Measurements from ENCODE around the gene ANO1. TPM values are rescaled to one million over a fixed set of nuclear protein-coding genes. Genes with fewer than 3 reads are reported as not detected.
A peak's percentile ranks its signal among the peaks of the same experiment; 100 is the strongest.

The ANO1 gene
- polyA plus RNA-seq, 1 of the 3 experiments (the other 2 are of a cell fraction) = not detected

DNA sequence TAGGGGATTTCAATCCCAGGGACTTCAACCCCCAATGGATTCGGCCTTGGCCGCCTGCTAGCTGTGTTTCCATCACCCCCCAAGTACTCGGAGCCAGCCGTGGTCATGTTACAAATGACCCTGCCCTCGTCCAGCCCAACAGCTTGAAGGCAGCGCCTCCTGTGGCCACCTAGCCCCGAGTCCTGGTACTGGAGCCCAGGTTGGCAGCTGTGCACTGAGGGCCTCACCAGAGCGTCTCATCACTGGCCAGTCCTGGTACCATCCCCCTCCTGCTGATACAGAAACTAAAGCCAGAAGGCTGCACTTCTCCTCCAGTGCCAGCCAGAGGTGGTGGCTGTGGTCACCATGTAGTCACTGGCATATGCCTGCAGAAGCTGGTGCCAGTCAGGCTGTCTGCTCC lies 80.1 kb downstream of the ANO1 start:
- Histone ChIP-seq H3K4me2 (no peak overlapping the region), H3K4me1 (ENCODE audit: control insufficient read depth in 1 of 2, insufficient read depth in 2 of 2, low read depth in 1 of 2, low read length in 1 of 2) (no peaks in the 10 kb centered on the region; a peak in 1 of 4 replicates), H3K9me2 (no peaks in the 10 kb centered on the region), H3K9ac (no peak overlapping the region), H3K4me3 (ENCODE audit: low read depth in 2 of 2, low read length in 1 of 2) (no peak overlapping the region), H3K36me3 (replicated peaks in 1 of 2; ENCODE audit: control insufficient read depth in 1 of 2, insufficient read depth in 2 of 2, low read length in 1 of 2) (no peaks in the 10 kb centered on the region), H4K20me1 (ENCODE audit: insufficient read depth) (no peaks in the 10 kb centered on the region), H3K79me2 (ENCODE audit: insufficient read depth) (no peaks in the 10 kb centered on the region), H3K27ac (ENCODE audit: low read depth in 2 of 2, low read length in 1 of 2) (no peak overlapping the region), H3F3A (replicated peaks; ENCODE audit: insufficient read depth) (no peaks in the 10 kb centered on the region), H3K27me3 (ENCODE audit: insufficient read depth) (no peaks in the 10 kb centered on the region), H3K9me3 (no peaks in the 10 kb centered on the region), H2AFZ (ENCODE audit: low read depth) (no peak overlapping the region)
- POLR2A ChIA-PET = no interaction called here
- peak; percentile 58 for DNase-seq
- TF ChIP-seq RXRA (IDR thresholded peaks at IDR 0.05; ENCODE audit: borderline replicate concordance, low read depth) (no peak), NRF1 (IDR thresholded peaks at IDR 0.05; ENCODE audit: low read depth, low read length) (no peak), RAD21 (IDR thresholded peaks at IDR 0.05; ENCODE audit: low read length) (peak; percentile 25; the same call in 1 of the 2 replicates), CHD2 (IDR thresholded peaks at IDR 0.05; ENCODE audit: low read length, partially characterized antibody) (no peak), RFX5 (IDR thresholded peaks at IDR 0.05; ENCODE audit: low read length) (no peak), TEAD4 (IDR thresholded peaks at IDR 0.05; ENCODE audit: borderline replicate concordance, insufficient read depth) (no peak), FOXM1 (IDR thresholded peaks at IDR 0.05; ENCODE audit: low read depth) (no peak)
- WGBS (ENCODE audit: low lambda C conversion rate) = 43% methylated on average over 5 of the region's 8 CpGs
- CTCF ChIA-PET = interaction anchor here (1.2 kb wide), 1 partner anchor 238 kb away, joined by 3 read pairs; no protein-coding TSS in a partner anchor

DNA sequence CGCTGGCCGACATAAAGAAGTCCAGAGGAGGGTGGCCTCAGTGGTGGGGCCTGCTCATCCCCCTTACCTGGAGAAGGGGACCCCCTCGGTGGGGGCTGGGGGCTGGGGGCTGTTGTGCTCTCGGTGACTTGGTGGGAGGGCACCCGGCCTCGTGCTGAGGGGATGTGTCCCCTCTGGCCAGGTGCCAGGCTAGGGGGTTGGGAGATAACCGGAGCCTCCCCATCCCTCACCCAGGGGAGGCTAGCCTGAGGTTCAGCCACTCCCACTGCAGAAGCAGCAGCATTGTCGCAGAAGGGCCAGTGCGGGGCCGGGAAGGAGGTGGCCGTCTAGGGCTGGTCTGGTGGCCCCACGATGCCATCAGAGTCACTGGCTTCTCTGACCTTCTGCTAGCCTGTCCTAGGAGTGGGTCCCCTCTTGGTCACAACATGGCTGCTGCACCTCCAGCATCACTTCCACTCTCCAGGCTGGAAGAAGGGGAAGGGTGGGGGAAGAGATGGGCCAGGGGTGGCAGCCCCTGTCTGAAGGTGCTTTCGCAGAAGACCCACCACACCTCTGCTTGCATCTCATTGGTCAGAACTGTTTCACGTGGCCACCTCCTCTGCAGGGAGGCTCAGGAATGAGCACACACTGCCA lies 80.8 kb downstream of the ANO1 start:
- WGBS (ENCODE audit: low lambda C conversion rate) = 68% methylated on average over 13 of the region's 14 CpGs
- no peak overlapping the region for H3K4me2 ChIP-seq

More for the DNA sequence above, 80.8 kb downstream of the ANO1 start:
- no peak overlapping the region for H3K9ac ChIP-seq
- no peak for TF ChIP-seq YY1 (IDR thresholded peaks at IDR 0.05; ENCODE audit: low read depth)
- TF ChIP-seq, protein P1, sequence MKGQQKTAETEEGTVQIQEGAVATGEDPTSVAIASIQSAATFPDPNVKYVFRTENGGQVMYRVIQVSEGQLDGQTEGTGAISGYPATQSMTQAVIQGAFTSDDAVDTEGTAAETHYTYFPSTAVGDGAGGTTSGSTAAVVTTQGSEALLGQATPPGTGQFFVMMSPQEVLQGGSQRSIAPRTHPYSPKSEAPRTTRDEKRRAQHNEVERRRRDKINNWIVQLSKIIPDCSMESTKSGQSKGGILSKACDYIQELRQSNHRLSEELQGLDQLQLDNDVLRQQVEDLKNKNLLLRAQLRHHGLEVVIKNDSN (IDR thresholded peaks at IDR 0.05; ENCODE audit: borderline replicate concordance, low read depth) = no peak
- TF ChIP-seq, protein P2, sequence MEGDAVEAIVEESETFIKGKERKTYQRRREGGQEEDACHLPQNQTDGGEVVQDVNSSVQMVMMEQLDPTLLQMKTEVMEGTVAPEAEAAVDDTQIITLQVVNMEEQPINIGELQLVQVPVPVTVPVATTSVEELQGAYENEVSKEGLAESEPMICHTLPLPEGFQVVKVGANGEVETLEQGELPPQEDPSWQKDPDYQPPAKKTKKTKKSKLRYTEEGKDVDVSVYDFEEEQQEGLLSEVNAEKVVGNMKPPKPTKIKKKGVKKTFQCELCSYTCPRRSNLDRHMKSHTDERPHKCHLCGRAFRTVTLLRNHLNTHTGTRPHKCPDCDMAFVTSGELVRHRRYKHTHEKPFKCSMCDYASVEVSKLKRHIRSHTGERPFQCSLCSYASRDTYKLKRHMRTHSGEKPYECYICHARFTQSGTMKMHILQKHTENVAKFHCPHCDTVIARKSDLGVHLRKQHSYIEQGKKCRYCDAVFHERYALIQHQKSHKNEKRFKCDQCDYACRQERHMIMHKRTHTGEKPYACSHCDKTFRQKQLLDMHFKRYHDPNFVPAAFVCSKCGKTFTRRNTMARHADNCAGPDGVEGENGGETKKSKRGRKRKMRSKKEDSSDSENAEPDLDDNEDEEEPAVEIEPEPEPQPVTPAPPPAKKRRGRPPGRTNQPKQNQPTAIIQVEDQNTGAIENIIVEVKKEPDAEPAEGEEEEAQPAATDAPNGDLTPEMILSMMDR (IDR thresholded peaks at IDR 0.05) = no peak
- TF ChIP-seq, protein P3, sequence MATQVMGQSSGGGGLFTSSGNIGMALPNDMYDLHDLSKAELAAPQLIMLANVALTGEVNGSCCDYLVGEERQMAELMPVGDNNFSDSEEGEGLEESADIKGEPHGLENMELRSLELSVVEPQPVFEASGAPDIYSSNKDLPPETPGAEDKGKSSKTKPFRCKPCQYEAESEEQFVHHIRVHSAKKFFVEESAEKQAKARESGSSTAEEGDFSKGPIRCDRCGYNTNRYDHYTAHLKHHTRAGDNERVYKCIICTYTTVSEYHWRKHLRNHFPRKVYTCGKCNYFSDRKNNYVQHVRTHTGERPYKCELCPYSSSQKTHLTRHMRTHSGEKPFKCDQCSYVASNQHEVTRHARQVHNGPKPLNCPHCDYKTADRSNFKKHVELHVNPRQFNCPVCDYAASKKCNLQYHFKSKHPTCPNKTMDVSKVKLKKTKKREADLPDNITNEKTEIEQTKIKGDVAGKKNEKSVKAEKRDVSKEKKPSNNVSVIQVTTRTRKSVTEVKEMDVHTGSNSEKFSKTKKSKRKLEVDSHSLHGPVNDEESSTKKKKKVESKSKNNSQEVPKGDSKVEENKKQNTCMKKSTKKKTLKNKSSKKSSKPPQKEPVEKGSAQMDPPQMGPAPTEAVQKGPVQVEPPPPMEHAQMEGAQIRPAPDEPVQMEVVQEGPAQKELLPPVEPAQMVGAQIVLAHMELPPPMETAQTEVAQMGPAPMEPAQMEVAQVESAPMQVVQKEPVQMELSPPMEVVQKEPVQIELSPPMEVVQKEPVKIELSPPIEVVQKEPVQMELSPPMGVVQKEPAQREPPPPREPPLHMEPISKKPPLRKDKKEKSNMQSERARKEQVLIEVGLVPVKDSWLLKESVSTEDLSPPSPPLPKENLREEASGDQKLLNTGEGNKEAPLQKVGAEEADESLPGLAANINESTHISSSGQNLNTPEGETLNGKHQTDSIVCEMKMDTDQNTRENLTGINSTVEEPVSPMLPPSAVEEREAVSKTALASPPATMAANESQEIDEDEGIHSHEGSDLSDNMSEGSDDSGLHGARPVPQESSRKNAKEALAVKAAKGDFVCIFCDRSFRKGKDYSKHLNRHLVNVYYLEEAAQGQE (IDR thresholded peaks at IDR 0.05; ENCODE audit: low read depth, low read length) = no peak
- no peak for TF ChIP-seq ELF1 (IDR thresholded peaks at IDR 0.05)
- TF ChIP-seq, protein P4, sequence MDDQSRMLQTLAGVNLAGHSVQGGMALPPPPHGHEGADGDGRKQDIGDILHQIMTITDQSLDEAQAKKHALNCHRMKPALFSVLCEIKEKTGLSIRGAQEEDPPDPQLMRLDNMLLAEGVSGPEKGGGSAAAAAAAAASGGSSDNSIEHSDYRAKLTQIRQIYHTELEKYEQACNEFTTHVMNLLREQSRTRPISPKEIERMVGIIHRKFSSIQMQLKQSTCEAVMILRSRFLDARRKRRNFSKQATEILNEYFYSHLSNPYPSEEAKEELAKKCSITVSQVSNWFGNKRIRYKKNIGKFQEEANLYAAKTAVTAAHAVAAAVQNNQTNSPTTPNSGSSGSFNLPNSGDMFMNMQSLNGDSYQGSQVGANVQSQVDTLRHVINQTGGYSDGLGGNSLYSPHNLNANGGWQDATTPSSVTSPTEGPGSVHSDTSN (IDR thresholded peaks at IDR 0.05) = no peak
- TF ChIP-seq RFX5 (IDR thresholded peaks at IDR 0.05; ENCODE audit: low read length) = no peak
- TF ChIP-seq CHD2 (IDR thresholded peaks at IDR 0.05; ENCODE audit: low read length, partially characterized antibody) = no peak
- no peak for TF ChIP-seq TAF1 (IDR thresholded peaks at IDR 0.05; ENCODE audit: borderline replicate concordance, low read depth, low read length)
- no peak for TF ChIP-seq MXI1 (IDR thresholded peaks at IDR 0.05; ENCODE audit: low read depth, low read length)
- TF ChIP-seq, protein P5, sequence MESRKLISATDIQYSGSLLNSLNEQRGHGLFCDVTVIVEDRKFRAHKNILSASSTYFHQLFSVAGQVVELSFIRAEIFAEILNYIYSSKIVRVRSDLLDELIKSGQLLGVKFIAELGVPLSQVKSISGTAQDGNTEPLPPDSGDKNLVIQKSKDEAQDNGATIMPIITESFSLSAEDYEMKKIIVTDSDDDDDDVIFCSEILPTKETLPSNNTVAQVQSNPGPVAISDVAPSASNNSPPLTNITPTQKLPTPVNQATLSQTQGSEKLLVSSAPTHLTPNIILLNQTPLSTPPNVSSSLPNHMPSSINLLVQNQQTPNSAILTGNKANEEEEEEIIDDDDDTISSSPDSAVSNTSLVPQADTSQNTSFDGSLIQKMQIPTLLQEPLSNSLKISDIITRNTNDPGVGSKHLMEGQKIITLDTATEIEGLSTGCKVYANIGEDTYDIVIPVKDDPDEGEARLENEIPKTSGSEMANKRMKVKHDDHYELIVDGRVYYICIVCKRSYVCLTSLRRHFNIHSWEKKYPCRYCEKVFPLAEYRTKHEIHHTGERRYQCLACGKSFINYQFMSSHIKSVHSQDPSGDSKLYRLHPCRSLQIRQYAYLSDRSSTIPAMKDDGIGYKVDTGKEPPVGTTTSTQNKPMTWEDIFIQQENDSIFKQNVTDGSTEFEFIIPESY (IDR thresholded peaks at IDR 0.05; ENCODE audit: borderline replicate concordance, low read depth) = no peak
- no peak for TF ChIP-seq EP300 (IDR thresholded peaks at IDR 0.05; ENCODE audit: borderline replicate concordance in 1 of 2, low read depth in 1 of 2, low read length in 1 of 2)
- TF ChIP-seq TEAD4 (IDR thresholded peaks at IDR 0.05; ENCODE audit: borderline replicate concordance, insufficient read depth) = no peak
- ChIA-PET POLR2A (no interaction called here), CTCF (interaction anchor here (1.2 kb wide), 1 partner anchor 238 kb away, joined by 3 read pairs; no protein-coding TSS in a partner anchor)
- no peaks in the 10 kb centered on the region for H3K36me3 ChIP-seq (replicated peaks in 1 of 2; ENCODE audit: control insufficient read depth in 1 of 2, insufficient read depth in 2 of 2, low read length in 1 of 2)
- no peaks in the 10 kb centered on the region for H3K79me2 ChIP-seq (ENCODE audit: insufficient read depth)
- H3F3A ChIP-seq (replicated peaks; ENCODE audit: insufficient read depth) = no peaks in the 10 kb centered on the region
- no peaks in the 10 kb centered on the region for H3K27me3 ChIP-seq (ENCODE audit: insufficient read depth)
- no peak overlapping the region for H3K27ac ChIP-seq (ENCODE audit: low read depth in 2 of 2, low read length in 1 of 2)
- no peaks in the 10 kb centered on the region for H3K9me2 ChIP-seq
- no peaks in the 10 kb centered on the region; a peak in 1 of 4 replicates for H3K4me1 ChIP-seq (ENCODE audit: control insufficient read depth in 1 of 2, insufficient read depth in 2 of 2, low read depth in 1 of 2, low read length in 1 of 2)
- no peak for DNase-seq
- no peaks in the 10 kb centered on the region for H4K20me1 ChIP-seq (ENCODE audit: insufficient read depth)
- H3K4me3 ChIP-seq (ENCODE audit: low read depth in 2 of 2, low read length in 1 of 2) = no peak overlapping the region
- no peaks in the 10 kb centered on the region for H3K9me3 ChIP-seq
- no peak overlapping the region for H2AFZ ChIP-seq (ENCODE audit: low read depth)
